HG02610 (cell line): ENCODE results near the gene GADD45G.

Experiments
- ATAC-seq: cut with Tn5 transposase; IDR thresholded peaks from one replicate; pipeline ENCODE4 v1.9.1; 2021; ENCODE audit warnings: mild to moderate bottlenecking, moderate library complexity; ENCODE audit not compliant: unreplicated experiment

Gene GADD45G

DNA sequence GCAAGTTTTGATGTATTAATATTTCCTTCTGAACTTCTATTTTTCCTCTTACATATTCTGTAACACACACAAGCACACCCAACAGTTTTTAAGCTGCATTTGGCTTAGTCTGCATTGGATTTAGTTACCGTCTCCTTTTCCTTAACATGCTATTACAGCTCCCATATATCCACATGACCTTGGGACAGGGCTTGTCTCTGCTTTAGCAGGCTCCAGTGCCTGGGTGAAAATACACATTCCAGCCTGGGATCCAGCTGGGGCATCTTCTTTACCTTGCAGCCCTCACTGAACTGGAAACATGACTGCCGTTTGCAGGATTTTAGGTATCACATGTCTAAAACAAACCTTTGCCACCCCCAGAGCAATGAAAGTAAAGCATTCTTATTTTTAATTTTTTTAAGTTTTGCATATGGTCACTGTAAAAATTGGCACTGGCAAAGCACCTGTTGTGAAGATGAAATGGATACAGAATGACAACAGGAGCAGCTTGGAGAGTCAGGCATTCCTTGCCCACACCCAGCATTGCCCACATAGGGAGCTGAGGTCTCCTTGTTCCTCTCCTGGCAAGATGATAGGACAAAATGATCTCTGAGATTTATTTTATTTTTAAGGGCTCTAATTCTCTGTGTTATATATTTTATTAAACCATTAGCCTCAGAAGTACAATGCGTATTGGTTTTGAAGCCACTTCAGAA lies 4.0 kb downstream of the GADD45G start:
- ATAC-seq: no peak

DNA sequence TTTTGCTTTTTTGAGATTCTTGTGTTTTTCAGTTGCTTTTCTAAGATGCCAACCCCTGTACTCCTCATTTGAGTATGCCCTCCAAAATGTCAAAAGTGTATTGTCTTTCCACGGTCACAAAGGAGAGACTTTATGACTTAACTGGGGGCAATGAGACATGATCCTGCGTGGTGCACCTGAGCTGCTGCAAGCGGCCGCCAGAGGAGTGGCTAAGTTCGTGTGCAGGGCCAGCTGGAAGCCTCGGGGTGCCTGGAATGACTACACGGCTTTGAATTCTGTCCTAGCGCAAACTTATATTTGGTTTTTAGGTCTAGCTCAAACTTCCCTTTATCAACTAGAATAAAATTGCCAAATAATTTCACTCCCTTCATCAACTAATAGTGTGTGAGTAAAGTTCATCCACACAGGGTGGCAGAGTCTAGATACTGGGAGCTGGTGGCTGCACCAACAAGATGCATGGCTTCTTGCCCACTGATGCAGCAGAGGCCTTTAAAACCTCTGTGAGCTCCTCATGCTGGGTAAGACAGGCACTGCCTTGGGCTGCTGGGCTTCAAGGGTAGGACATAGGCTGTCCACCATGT lies 4.7 kb downstream of the GADD45G start:
- no peak for ATAC-seq

DNA sequence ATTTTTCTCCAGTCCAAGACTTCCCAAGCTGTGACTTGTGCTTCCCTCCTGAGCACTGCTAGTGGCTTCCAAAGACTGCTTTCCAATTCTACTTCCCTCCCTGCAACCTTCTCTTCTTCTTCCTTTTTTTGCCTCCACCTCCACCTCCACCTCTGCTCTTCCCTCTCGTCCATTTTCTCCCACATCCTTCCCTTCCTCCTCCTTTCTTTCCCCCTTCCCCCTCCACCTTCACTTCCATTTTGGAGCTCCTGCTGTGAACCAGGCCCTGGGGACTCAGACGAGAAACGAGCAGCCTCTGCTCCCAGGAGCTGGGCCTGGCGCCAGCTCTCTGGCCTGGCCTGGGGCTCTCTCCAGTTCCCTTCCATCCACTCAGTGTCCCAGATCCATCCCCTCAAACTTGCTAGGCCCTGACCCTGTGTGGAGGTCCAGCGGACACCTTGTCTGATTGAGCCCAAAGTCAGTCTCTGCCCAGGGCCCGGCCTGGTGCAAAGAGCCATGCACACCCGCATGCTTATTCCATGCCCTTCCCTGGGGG lies 5.6 kb downstream of the GADD45G start:
- no peak for ATAC-seq

DNA sequence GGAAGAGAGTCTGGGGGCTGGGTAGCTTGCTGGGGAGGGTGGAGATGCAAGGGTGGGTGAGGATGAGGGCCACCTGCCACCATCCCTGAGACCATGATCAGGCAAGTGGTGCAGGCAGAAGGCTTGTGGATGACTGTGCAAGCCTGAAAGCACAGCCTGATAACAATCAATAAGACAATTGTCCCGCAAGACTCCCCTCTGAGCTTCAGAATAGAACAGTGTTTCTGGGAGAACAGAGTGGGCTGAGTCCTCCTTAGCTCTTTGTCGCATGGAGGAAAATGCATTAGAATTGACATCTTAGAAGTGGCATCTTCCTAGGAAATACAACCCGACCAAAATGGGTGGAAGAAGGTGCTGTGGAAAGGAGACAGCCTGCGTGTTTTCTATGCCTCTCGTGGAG lies 6.6 kb downstream of the GADD45G start:
- no peak for ATAC-seq

DNA sequence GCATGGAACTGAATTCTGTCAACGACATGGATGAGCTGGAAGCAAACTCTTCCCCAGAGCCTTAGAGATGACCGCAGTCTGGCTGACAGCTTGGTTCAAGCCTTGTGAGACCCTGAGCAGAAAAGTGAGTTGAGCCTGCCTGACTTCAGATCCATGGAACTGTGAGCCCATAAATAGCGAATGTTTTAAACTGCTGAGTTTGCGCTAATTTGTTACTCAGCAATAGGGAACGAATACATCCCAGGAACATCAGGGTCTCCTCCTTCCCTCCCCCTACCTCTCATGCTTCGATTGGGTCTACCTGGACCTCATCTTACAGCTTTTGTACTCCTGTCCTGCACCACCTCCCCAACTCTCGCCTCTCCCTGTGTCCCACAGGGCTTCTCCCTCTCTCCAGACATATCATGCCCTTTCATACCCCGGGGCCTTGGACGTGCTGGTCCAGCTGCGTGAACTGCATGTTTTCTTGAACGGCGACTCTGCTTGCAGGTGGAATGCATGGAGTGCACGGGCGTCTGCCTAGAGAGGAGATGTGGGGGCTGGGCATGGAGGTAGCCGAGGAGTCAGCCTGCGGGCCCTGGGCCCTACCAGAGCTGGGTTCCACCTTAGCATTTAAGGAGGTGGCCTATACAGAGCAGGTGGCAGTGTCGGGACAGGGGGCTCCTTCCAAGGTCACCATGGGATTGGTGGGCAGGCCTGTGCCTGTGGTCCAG lies 7.9 kb downstream of the GADD45G start:
- ATAC-seq: no peak

DNA sequence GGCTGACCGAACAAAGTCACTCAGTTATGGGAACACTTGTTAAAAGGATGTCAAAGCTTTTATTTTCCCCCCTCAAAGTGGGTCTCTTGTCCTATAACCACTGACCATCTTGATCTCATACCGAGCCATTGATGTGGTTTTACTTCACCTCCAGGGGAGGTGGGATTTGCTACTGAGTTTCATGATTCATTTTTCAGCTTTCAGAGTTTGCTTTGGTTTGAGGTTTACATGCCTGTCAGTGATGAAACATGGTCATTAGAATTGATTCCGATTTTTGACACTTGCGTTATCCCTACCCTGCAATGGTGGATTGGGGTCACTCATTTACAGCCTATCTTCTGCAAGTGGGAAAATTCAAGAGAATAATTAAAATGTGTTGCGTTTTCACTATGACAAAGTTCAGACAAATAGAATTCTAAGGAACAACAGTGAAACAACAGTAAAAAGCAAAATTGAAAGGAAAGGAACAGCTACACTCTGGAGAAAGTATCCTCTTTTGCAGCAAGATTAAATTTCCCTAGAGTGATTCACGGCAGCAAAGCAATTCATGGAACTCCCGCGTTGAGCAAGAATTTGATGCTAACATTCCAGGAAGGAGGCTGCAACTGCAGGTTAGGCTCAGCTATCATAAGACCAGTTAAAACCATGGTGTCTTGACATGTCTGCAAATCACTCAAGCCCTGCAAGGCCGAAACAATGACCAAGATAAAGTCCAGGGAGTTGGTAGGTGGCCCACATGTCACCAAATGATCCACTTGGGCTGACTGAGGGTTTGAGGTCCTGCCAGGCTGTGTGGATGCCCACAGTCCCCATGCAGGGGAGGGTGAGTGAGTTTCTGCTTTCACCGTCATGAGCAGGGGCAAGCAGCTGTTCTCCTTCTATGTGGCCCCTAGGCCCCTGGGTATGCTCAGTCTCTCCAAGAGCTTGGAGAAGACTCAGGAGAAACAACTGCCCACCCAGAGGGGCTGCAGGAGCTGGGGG lies 9.4 kb downstream of the GADD45G start:
- ATAC-seq: no peak

DNA sequence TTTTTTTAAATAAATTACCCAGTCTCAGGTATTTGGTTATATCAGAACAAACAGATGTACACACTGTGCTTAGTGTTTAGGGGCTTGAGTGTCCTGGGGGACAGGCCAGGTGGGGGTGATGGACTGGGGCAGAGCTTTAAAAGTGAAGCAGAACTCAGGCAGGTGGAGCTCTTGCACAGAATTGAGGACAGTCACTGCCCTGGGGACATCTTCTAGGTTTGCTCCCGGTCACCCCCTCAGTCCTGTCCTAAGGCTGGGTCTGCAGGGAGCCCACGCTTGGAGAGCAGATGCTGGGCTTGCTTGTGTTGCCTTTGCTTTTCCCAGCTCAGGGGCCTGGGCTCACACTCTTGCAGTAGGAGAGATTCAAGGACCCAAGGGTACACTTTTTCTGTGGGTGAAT lies 10.8 kb downstream of the GADD45G start:
- no peak for ATAC-seq

DNA sequence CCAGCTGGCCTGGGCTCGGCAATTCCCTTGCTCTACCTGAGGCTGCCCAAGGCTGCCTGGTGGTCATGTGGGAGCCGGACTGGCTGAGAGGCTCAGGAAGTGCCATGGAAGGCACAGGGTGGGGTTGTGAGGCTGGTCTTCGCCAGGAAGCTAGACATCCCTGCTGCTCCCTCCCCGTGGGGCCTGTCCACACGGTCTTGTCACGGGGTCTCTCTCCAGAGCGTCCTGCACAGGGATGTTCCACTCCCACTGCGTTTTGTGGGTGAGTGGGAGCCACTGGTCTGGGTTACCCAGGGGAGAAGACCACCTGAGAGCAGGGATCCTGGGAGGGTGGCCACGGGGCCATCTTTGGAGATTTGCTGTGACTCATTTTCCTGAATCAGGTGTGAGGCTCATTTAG lies 11.6 kb downstream of the GADD45G start:
- ATAC-seq: no peak

DNA sequence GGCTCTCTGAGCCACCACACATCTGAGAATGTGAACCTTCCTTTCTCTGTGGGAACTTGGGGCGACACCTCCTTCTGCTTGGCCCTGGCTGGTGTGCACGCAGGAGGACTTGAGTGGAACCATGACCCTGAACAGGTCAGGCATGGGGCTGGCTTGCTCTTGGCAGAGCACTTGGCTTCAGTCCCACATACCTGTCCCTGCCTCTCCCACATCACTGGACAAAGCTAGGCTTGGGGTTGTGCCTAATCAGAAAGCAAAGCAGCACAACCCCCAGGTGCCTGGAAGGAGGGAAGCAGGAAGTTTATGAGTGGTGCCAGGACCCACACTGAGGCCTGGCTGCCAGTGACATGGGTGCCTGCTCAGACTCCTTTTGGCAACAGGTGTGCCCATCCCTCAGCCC lies 13.2 kb downstream of the GADD45G start:
- ATAC-seq: no peak

DNA sequence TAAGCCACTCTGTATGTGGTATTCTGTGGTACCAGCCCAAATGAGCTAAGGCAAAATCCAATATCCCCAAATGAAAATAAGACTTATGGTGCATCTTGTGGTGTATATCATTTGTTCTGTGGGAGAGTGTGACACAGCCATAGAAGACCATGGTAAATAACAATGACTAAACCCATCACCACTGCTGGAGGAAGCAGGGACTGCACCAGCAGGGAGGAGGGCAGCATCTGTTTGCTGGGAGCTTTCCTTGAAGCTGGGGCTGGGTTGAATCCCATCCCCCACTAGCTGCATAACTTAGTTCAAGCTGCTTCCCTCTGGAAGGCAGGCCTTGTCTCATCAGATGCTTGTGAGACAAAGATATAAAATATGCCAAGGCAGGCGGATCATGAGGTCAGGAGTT lies 14.2 kb downstream of the GADD45G start:
- ATAC-seq: no peak

DNA sequence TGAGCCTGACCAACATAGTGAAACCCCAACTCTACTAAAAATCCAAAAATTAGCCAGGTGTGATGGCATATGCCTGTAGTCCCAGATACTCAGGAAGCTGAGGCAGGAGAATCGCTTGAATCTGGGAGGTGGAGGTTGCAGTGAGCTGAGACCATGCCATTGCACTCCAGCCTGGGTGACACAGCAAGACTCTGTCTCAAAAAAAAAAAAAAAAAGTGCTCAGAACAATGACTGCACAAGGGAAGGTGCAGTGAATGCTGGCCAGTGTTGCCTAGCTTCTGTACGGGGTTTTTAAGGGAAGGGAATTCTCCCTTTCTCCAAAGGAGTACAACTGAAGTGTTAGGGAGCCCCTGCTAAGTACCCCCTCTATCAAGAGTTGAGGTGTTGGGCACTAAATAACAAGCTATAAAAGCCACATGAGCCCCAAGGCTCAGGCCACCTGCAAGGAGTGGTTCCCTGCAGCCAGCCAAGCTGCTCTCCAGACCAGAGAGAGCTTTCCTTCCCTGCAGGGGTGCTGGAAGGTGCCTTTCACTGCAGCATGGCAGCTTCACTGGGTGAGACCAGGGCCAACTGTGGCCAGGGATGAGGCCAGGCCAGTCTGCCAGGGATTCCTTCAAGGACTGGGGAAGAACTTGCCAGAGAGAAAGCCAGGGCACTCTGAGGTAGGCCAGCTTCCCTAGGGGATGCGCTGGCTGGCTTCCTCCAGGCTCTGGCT lies 14.8 kb downstream of the GADD45G start:
- ATAC-seq: no peak

DNA sequence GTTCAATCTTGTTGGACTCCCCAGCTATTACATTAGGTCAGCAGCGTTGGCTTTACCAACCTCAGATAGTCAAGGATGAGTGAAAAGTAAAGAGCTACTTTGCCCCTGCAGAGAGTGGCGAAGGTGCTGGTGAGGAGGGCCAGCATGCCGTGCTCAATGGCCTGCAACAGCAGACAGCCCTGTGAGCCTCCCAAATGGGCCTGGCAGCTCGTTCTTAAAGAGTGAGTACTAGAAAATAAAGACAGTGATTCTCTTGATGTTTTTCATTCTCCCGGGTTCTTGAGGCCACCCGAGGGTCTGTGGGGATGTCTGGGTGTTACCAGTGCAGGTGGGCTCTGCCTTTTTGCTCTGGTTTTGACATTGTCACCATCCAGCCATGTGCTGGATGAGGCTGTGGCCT lies 16.2 kb downstream of the GADD45G start:
- ATAC-seq: no peak

DNA sequence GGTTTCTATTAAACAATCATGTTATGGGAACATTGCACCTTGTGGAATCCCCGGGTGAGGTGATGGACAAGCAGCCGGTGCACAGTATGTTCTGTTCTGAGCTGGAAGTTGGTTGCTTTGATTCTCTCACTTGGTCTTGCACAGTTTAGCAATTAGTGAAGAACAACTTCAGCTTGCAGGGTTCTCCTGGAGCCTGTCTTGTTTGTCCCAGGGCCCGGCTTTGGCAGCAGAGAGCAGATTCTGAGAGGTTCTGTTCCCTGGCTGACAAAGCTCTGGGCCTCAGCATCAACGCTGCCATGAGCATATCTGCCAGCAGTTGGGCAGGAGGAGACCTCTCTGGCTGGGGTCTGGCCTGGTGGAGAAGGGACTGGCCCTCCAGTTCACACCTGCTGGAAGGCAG lies 16.9 kb downstream of the GADD45G start:
- no peak for ATAC-seq

DNA sequence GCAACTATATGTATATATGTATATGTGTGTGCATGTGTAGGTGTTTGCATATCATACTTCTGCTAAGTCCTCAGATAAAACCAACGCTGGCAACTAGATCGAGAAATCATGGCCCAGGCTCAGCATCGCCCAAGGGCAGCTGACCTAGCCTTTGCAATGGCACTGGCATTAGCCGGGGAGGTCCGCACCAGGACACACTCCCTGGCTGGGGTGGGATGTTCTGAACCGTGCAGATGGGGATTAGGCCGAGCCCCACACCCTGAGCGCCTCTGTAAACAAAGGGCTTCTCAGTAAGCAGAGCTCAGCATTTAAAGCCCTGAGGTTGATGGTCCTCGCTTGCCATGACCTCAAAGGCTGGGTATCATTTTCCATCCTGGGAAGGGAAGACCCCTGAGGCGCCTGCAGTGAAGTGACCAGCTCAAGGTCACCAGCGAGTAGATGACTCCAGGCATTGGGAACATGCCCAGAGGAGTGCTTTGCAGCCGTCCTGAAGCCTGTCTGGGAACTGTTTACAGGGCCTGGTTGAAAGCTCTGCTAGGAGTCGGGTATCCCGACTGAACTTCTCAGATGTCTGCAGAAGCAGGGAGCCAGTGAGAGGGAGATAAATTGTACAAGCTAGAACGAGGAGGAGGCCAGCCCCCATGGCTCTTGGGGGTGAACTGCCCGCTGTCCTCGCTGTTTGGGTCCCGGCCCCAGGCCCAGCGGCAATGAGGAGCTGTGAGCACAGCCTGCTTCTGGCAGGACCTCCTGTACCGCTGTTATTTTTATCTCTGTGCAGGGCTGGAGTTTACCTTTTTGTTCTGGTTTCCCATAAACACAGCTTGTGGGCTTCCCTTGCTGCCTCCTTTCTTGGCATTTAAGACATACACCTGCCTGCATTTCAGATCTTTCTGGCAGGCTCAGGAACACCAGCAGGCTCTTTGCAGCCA lies 18.4 kb downstream of the GADD45G start:
- no peak for ATAC-seq

DNA sequence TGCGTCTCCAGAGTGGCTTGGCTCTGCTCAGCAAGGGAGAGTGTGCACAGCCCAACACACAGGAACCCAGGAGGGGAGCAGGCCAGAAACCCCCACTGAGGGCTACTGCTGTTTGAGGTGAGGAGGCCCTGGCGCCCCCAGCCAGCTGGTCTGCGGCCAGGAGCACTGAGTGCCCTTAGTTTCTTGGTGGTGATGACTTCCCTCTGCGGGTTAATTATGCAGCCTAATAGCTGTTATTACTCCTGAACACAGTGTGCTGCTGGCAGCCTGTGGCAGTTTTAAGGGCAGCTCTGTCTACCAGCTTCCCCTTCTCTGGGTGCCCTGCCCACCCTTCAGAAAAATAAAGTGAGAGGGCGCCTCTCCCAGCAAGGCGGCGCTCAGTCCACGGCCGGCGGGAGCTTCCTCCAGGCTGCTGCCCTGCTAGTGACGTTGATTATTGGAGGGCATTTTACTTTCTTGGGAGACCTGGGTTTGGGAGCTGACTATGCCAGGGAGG lies 19.2 kb downstream of the GADD45G start:
- ATAC-seq: no peak

DNA sequence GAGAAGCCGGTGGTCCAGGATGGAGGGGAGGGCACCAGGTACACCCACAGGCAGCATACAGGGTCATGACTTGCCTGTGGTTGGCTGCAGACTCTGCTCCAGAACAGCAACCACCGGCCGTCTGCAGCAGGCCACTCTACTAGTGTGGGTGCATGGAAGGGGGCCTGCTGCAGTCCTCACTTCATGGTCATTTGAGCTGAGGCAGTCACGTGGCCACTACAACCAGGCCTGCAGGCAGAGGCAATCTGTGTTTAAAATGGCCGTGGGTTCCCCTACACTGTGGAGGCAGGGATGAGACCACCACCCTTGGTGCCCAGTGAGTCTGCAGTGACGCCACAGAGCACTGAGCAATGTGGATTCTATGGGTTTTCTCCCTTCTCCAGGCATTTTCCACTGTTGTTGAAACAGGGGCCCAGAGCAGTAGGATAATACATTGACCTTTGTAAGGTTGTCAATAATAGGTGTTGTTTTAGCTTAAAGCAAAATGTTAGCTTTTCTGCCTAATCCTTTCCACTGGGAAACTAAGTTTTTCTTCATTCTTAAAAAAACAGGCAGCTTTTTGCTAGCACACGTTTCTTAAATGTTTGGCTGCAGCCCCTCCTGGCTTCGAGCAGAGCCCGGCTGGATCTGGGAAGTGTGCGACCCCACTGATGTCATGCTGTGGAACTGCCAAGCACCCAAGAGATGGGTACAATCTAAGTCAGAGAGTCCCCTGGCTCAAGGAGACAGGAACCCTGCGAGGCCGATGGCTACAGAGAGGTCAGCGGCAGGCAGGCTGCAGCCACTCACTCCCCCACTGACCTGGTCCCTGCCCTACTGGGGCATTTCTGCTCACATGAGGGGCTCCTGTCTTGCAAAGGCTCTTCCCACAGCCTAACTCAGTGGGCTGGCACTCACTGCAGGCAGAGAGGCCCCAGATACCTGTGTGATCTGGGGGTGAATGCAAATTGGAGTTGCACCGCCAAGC lies 21.2 kb downstream of the GADD45G start:
- no peak for ATAC-seq

DNA sequence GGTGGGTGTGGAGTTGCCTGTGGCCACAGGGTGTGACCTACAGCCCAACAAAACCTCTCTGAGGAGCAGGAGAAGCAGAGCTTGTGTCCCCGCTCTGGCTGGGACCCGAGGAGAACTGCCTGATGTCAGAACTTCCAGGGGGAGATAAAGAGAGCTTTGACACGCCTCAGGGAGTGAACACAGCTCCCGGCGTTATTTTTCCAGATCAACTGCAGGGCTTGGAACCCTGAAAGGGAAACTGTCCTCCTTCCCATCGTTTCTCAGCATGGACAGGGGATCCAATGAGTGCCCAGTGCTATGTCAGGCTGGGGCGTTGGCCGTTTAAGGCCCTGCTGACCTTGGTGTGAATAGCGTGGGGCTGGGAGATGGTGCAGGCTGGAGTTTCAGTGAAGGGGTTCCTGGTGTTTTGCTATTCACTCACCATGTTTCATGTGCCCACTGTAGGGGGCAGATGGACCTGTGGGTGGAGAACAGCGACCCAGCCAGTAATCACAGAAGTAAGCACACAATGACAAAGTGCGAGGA lies 22.0 kb downstream of the GADD45G start:
- no peak for ATAC-seq

DNA sequence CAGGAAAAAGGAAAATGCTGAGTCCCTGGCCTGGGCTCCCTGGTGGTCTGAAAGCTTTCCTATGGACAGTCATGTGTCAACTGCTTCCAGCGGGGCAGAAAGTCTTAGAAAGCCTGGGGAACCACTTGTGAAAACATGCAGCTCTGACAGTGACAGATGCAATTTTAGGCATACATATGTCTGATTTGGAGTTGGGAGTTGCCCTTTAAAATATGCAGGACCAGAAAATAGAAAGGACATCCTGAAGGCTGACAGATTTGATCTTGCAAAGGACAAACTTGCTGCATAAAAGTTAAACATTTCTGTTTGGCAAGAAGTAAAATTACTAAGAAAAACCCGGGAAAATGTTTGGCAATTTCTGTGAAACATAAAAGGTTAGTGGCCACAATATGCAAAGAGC lies 23.8 kb downstream of the GADD45G start:
- no peak for ATAC-seq
